GM18526 (cell line): Measurements from ENCODE around the gene NDUFAF8.

Source experiments
- POLR2A ChIP-seq: IDR thresholded peaks from 3 replicates; pipeline ENCODE4 v1.6.1; 2011; ENCODE audit not compliant: insufficient read length; ENCODE audit errors: extremely low read depth

Gene NDUFAF8

DNA sequence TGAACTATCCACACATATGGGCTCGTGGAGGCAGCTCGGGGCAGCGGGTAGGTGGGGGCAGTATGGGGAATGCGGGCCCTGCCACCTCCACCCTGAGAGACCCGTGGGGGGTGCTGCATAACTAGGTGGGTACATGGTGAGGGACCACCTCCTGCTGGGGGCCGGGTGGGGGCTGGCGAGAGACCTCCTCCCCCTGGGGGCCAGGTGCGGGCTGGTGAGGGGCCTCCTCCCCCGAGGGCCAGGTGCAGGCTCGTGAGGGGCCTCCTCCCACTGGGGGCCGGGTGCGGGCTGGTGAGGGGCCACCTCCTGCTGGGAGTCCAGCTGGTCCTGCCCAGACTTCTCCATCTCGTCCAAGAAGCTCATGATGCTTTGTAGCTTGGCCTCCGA lies 41.7 kb upstream of the NDUFAF8 start:
- no peak for TF ChIP-seq POLR2A

DNA sequence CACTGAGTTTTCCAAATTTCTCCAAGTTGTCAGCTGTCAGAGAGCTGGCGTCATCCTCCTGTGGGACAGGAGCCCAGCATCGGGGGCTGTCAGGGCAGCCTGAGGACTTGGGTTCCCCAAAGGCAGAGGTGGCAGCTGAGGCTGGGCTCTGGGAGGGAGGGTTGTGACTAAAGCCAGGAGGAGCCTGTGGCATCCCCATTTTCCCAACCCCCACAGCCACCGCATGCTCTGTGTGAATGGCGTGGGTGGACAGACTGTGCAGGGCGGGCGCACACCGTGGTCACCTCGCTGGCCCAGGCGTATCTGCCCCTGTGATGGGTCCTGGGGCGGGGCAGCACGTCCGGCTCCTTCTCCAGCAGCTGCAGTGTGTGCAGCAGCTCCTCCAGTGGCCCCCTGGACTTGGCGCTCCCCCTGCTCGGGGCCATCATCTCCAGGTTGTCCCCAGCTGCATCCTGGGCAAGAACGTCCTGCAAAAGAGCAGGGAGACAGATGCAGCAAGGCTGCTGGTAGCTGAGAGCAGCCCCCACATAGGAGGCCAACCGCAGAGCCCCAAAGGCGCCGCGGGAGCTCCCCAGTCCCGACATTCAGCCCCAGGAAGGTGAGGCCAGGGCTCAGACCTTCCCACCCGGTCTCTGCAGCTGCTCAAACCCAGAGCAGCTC lies 41.2 kb upstream of the NDUFAF8 start:
- no peak for TF ChIP-seq POLR2A

DNA sequence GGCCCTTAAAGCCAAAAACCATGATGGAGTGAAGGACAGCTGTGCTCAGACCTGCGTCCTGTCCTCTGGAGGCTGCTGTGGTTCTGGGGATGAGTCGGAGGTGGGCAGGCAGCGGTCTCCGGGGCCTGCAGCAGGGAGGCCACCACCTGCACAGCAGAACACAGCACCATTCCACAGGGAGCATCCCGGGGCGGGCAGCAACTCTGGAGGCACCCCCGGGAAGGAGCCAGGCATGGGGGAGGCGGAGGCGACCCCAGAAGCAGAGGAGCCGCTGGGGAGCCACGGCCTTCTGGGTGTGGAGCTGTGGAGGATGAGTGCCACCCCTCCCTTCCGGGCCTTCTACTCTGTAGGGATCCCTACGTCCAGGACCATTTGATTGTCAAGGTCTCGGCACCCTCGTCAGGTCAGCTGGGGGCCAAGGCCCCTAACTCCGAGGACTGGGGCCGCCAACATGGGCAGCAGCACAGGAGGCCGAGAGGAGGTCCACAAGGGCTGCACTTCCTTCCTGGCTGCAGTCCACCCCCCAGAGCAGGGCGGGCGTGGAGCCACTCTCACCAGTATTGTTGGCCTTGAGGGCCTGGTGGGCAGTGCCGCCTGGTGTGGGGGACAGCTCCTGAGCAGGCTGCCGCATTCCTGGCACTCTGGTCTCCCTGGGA lies 40.2 kb upstream of the NDUFAF8 start:
- TF ChIP-seq POLR2A = no peak

DNA sequence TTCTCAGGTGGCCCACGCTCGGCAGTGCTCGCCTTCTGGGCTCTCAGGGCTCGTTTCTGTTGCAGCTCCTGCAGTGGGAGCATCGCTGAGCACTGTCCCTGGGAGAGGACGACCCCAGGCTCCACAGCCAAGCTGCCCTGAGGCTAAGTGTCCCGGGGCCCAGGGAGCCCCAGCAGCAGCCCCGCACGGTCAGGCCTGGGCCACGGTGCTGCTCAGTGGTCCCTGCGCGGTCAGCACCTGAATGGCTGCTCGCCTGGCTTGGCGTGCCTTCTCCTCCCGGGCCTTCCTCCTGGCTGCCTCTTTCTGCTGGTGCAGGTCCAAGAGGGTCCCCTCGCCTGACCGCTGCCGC lies 39.7 kb upstream of the NDUFAF8 start:
- TF ChIP-seq POLR2A = no peak

DNA sequence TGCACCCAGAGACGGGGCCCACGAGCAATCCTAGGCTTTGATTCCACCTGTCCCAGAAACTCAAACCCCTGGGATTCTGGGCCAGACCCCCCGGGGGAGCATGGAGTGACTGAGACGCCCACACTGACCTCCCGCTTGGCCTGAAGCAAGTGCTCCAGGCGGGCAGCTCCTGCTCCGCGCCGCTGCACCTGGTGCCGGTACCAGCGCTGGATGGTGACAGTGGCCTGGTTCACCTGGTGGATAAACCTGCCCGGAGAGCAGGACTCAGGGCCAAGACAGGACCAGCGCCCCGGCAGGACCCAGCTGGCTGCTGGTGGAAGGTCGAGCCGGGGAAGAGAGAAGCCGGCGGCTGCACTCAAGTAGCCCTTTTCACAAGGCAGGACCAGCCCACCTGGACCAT lies 38.9 kb upstream of the NDUFAF8 start:
- TF ChIP-seq POLR2A = no peak

DNA sequence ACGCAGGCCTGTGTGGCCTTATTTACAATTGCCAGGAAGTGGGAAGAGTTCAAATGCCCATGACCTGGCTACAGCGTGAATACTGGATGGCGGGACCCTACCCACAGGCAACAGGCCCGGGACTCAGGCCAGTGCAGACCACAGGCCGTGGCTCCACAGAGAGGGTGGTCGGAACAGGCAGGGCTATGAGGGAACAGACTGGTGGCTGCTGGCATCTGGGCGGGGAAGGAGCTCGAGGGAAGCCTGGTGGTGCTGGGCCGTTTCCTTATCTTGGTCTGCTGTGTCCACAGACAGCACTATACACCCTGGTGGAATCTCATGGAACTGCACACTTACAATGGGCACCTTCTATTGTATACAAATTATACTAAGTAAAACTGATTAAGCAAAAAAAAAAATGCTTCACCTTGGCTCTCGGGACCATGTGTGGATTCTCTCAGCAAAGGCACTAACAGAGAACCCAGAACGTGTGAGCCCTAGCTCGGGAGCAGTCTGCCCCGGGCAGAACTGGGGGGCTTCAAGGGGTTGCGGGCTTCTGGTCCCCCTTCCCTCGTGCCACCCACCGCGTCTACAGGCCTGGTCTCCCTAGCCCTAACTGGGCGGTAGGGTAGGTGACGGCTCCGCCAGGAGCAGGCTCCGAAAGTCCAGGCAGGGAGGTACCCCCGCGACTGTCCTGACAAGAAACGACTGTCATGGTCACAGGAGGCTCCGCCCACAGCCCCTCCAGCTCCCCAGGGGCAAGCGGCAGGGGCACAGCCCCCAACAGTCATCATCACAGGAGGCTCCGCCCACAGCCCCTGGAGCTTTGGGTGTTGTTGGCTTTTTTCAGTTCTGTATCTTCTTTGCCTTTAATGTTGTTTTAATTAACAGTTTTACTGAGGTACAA lies 38.2 kb upstream of the NDUFAF8 start:
- TF ChIP-seq POLR2A = no peak

DNA sequence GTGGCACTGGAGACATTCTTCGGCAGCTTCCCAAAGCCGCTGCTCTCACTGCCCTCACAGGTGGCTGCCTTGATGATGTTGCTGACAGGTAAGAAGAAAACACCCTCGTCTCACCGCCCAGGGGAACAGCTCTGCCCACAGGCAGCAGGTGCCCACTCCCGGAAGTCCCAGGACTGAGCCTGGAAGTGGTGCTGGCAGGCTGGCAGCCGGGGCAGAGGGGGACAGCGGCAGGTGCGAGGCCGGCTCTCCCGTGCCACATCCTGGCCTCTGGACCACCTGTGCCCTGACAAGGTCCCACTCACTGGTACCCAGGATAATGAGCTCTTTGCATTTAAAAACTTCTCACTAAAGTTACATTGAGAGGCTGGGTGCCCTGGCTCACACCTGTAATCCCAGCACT lies 36.8 kb upstream of the NDUFAF8 start:
- TF ChIP-seq POLR2A = no peak

DNA sequence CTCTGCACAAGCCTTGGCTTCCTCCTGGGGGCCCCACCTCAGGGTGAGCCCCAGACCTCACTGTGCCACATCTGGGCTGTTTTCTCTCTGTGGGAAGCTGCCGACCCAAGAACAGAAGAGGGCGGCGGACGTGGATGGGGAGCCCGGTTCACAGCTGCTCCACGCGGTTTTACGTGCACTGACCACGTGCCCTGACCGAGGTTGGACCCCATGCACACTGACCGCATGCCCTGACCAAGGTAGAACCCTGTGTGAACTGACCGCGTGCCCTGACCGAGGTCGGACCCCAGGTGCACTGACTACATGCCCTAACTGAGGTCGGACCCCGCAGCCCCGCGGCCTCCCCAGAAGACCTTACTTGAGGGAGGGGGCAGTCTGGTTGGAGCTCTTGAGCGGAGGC lies 36.0 kb upstream of the NDUFAF8 start:
- TF ChIP-seq POLR2A = no peak

DNA sequence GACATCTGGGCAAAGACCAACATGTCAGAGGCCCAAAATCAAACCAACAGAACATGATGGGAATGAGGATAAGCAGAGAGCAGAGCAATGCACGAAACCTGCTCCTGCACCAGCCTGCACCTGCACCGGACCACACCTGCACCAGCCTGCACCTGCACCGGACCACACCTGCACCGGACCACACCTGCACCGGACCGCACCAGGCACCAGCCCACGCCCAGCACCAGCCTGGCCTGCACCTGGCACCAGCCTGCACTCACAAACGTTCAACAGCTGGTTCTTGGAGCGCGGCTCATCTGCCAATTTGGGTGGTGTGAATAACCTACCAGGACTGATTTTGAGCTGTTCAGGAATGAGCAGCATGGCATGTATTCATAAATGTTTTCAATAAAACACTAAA lies 34.5 kb upstream of the NDUFAF8 start:
- TF ChIP-seq POLR2A = no peak

DNA sequence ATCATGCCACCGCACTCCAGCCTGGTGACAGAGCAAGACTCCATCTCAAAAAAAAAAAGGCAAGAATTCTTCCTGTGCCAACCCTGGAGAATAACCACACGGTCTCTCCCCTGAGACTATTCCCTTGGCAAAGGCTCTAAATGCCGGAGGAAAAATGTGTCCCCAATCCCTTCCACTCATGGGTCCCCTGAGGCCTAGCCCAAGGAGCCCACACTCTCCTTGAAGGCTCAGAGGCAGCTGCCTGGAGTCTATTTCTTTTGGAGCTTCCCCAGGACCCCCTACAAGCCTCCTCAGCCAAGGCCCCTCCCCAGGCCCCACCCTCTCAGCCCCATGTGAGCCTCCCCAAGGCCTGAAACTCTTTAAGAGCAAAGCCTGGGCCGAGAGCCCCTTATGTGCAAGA lies 33.0 kb upstream of the NDUFAF8 start:
- no peak for TF ChIP-seq POLR2A

DNA sequence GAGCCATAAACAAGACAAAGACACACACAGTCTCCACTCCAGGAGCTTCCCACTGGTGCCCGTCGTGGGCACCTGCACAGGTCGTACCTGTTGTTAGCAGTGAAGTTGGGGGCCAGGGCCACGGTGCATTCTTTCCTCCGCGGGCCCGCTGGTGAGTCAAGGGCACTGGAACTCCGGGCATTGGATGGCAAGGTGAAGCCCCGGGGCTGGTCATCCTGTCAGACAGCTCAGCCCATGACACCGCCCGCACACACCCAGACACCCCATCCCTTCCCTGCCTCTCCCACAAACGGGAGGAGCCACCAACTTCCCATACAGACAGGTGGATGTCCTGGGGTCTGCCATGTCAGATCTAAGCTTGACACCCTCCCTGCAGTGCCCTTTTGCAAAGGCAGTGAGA lies 32.5 kb upstream of the NDUFAF8 start:
- TF ChIP-seq POLR2A = no peak

DNA sequence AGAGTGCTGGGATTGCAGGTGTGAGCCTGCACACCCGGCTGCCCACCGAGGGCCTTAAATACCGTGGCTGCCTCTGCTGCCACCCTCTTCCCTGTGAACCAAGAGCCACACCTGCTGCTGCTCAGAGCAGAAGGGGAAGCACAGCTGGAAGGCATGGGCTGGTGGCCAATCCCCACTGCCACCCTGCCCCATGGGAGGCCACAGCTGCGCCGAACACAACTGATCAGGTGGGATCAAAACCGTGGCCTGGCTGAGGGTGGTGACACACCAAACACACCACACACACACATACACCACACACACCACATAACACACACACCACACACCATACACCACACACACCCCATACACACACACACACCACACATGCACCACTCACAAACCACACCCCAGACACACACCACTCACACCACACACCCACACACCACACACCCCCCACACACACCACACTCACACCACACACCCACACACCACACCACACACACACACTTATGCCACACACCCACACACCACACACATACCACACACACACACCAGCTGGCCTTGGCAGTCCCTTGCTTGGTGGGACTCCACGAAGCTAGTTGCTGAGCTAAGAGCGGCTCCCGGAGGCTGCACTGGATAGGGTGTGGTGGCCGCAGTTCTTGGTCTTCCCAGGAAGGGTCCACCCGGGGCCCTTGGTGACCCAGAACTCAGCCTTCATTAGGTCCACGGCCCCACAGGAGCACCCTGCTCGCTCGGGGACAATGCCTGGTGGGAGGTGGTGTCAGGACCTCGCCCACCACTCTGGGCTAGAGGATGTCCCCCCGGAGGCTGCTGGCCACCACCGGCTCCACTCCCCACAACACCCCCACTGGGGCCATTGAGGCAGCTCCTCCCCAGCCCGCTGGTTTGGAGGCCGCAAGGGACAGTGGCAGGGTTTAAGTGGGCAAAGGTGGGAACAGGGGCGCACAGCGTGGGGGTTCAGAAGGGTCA lies 31.2 kb upstream of the NDUFAF8 start:
- no peak for TF ChIP-seq POLR2A

DNA sequence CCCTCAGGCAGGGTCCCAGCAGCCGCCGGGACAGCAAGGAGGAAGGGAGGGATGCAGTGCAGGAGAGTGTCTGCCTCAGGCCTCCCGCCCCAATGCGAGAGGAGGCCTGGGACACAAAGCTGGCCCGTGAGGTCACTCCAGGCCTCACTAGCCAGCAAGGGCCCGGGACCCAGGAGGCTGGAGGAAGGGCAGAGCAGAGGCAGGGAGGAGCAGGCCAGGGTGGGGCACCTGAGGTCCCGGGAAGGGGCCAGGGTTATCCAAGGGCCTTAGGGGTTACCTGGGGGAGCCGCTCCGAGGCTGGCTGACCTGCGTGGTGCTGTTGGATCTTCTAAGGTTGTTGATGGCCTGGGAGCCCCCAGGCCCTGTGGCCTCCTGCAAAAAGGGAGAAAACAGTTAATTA lies 30.5 kb upstream of the NDUFAF8 start:
- no peak for TF ChIP-seq POLR2A

DNA sequence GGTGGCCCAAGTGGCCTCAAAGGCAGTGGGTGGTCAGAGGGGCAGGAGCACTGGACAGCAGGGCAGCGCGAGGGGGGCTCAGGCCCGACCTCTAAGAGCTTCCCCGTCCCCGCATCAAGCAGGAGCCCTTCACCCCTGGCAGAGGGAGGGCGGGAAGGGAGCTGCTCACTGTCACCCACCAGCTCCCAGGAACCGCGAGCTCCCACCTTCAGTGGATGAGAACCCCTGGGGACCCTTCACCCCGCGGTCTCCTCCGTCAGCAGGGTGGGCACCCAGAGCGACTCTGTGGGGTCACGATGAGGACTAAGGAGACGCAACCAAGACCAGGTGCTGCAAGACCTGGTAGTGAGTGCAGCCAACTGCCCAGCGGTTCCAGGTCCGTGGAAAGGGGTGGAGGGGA lies 30.0 kb upstream of the NDUFAF8 start:
- no peak for TF ChIP-seq POLR2A

DNA sequence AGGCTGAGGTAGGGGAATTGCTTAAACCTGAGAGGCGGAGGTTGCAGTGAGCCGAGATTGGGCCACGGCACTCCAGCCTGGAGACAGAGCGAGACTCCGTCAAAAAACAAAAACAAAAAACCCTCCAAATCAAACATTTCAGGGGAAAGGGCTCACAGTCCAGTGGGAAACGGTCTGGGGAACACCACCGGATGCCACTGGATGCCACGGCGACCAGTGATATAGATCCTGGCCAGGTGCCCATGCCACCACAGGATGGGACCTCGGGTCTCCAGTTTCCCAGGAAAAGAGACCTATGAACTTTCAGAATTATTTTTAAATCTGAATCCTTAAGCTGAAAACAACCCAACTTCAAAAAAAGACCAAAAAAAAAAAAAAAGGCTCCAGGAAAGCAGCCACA lies 28.7 kb upstream of the NDUFAF8 start:
- TF ChIP-seq POLR2A = no peak
